Measurements from ENCODE around the gene ULK4.

DNA sequence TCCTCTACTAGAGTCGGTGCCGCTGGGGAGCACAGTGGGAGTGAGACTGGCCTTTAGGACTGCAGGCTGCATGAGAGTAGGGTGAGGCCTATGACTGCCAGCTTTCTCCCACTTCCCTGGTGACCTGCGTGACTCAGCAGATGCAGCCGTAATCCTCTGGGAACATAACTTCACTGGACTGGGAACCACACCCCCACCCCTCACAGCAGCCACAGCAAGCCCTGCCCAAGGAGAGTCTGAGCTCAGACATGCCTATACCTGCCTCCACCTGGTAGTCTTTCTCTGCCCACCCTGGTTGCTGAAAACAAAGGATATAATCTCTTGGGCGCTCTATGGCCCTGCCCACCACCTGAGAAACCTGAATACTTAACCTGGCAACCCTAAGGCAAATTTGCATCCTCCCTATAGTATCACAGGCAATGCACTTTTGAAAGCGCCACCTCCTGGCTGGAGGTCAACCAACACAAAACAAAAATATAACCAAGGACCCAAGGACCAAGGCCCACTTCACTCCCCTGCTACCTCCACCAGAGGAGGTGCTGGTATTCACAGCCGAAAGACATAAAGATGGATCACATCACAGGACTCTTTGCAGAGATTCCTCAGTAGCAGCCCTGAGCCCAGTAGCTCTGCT, 453.7 kb downstream of the ULK4 start:
- TF ChIP-seq MAFK (IDR thresholded peaks at IDR 0.05; ENCODE audit: low read depth, low read length) = no peak
- TF ChIP-seq, protein P1, sequence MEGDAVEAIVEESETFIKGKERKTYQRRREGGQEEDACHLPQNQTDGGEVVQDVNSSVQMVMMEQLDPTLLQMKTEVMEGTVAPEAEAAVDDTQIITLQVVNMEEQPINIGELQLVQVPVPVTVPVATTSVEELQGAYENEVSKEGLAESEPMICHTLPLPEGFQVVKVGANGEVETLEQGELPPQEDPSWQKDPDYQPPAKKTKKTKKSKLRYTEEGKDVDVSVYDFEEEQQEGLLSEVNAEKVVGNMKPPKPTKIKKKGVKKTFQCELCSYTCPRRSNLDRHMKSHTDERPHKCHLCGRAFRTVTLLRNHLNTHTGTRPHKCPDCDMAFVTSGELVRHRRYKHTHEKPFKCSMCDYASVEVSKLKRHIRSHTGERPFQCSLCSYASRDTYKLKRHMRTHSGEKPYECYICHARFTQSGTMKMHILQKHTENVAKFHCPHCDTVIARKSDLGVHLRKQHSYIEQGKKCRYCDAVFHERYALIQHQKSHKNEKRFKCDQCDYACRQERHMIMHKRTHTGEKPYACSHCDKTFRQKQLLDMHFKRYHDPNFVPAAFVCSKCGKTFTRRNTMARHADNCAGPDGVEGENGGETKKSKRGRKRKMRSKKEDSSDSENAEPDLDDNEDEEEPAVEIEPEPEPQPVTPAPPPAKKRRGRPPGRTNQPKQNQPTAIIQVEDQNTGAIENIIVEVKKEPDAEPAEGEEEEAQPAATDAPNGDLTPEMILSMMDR (conservative IDR thresholded peaks at IDR 0.05; ENCODE audit: low read depth, low read length) = no peak
